ENCODE data around the gene TPSB2.
"Not testable (repeated sequence)": the region's sequence is repeated elsewhere in the genome, so short reads cannot be mapped to it uniquely, and the experiment has no call there.

Gene TPSB2

DNA sequence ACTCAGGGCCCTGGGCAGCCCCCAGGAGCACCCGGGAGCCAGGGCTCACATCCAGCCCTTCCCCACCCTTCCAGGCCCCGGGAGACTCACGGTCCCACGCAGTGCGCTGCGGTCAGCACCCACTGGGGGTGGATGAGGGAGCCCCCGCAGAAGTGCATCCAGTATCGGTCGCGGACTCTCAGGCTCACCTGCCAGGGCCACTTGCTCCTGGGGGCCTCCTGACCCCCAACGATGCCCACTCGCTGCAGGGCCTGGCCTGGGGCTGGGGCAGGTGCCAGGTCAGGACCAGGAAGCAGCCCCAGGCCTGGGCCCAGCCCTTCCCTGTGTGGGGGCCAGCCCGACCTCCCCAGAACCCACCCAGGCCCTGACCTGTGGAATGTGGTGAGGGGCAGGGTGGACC is 508 bp downstream of the TPSB2 start:
- not testable (repeated sequence) for DNase-seq (ENCODE audit: low read depth); H3K4me3 ChIP-seq (ENCODE audit: low read depth, low read length)

DNA sequence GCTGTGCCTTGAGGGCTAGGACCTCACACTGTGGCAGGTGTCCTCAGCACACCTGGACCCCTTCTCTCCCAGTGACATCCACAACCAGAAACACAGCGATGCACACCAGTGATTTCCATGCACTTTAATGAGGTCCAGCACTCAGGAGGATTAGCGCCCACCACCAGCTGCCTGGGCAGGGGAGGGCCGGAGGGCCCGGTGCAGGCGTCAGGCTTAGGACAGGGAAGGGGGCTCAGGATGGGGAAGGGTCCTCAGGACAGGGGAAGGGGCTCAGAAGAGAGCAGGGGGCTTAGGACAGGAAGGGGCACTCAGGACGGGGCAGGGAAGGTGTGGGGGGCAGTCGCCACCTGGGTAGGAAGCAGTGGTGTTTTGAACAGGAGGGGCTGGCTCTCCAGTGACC is 1.8 kb downstream of the TPSB2 start:
- not testable (repeated sequence) for DNase-seq (ENCODE audit: low read depth); H3K4me3 ChIP-seq (ENCODE audit: low read depth, low read length)

DNA sequence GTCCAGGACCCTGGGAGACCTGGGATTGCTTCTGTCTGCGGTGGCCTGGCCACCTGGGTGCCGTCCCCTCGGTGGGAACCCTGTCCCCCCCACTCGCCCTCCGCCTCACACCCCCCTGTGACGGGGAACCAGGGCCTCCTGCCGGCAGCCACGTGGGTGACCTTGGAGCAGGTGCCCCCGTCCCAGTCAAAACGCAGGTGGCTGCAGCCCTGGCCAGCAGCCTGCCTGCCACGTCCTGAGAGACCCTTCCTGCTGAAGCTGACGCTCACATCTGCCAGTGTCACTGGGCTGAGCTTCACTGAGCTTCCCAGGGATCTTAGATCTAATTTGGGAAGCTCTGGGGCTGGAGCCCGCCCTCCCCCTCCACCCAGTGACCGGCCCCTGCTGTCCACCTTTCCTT is 3.3 kb downstream of the TPSB2 start:
- not testable (repeated sequence) for DNase-seq (ENCODE audit: low read depth); H3K4me3 ChIP-seq (ENCODE audit: low read depth, low read length)

GRCh38 chr16:1225728-1226311 is 4.2 kb downstream of the TPSB2 start:
- not testable (repeated sequence) for H3K4me3 ChIP-seq (ENCODE audit: low read depth, low read length); DNase-seq (ENCODE audit: low read depth)

DNA sequence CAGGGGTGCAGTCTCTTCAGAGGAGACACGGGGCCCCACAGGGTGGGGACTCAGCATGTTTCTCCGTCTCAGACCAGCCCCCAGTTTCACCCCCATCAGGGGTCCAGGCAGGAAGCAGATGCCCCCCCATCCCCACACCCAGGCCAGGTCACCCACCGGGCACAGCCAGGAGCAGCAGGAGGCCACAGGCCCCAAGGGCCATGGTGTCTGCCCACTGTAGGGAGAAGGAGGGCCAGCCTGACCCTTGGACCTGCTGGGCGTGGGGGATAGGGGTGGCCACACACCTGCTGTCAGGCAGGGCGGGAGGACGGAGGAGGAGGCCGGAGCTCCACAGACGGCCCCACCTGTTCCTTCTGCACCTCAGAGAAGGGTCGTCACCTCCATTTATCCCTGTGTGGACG is 4.9 kb downstream of the TPSB2 start, which contains the start of gene TPSG1:
TSS of gene TPSG1 (minus strand) at position 218 of the 401 bp plus-strand sequence. CDS start at position 202, 16 bp downstream.
- no peak within 1 kb of the TSS for H3K4me3 ChIP-seq (ENCODE audit: low read depth, low read length)
- TF ChIP-seq, protein P1, sequence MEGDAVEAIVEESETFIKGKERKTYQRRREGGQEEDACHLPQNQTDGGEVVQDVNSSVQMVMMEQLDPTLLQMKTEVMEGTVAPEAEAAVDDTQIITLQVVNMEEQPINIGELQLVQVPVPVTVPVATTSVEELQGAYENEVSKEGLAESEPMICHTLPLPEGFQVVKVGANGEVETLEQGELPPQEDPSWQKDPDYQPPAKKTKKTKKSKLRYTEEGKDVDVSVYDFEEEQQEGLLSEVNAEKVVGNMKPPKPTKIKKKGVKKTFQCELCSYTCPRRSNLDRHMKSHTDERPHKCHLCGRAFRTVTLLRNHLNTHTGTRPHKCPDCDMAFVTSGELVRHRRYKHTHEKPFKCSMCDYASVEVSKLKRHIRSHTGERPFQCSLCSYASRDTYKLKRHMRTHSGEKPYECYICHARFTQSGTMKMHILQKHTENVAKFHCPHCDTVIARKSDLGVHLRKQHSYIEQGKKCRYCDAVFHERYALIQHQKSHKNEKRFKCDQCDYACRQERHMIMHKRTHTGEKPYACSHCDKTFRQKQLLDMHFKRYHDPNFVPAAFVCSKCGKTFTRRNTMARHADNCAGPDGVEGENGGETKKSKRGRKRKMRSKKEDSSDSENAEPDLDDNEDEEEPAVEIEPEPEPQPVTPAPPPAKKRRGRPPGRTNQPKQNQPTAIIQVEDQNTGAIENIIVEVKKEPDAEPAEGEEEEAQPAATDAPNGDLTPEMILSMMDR (IDR thresholded peaks at IDR 0.05; ENCODE audit: control insufficient read depth, extremely low read depth, insufficient read depth), result no peak
- DNase-seq (ENCODE audit: low read depth), result no peak

DNA sequence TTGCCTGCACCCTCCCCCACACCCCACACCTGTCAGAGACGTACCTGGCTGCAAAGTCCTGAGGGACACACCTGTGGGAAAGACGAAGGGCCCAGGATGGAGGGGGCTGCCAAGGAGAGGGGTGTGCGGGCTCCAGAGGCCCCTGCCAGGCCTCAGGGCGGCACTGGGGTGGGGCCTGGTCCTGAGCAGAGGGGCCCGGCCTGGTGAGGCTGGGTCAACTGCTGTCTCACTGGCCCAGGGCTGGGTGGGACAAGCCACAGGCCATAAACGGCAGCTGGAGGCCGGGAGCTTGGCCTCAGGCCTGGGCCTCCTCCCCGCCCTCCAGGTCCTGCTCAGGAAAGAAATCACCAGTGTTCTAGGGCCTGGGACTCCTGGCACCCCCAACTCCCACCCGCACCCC is 5.4 kb downstream of the TPSB2 start:
- H3K4me3 ChIP-seq (ENCODE audit: low read depth, low read length), result no peak overlapping the region
- TF ChIP-seq, protein P1 (IDR thresholded peaks at IDR 0.05; ENCODE audit: control insufficient read depth, extremely low read depth, insufficient read depth), result no peak
- DNase-seq (ENCODE audit: low read depth), result no peak

DNA sequence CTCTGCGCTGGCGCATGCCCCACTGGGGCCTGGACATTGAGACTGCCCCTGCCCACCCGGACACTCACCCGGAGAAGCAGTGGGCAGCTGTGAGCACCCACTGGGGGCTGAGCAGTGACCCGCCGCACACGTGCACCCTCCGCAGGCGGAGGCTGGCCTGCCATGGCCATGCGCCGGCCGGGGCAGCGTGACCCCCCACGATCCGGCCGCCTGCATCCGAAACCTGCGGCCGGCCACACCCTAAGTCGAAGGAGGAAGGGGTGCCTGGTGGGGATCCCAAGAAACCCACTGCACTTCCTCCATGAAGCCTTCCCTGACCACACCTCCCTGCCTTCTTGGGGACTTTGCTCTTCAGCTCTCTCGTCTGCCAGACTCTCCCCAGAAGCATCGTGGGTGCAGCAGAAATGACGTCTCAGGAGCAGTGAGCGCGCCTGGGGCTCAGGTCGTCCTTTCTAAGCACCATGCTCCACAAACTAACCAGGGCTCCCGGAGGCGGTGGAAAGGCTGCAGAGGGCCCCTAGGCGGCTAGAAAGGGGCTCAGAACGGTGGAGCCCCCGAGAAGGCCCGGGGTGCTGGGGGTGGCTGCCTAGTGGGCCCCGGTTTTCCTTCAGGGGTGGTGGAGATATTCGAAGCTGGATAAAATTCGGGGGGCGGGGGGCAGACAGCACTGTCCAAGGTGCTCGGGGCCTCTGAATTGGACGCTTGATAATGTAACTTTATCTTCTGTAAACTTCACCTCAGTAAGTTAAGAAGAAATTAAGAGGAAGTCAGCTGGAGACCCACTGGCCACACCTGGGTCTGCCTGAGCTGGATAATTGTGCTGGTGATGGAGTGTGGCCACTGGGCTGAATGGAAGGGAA is 6.4 kb downstream of the TPSB2 start:
- TF ChIP-seq, protein P1 (IDR thresholded peaks at IDR 0.05; ENCODE audit: control insufficient read depth, extremely low read depth, insufficient read depth), result no peak
- no peak overlapping the region for H3K4me3 ChIP-seq (ENCODE audit: low read depth, low read length)
- no peak for DNase-seq (ENCODE audit: low read depth)

- no peak for DNase-seq (ENCODE audit: low read depth)
- H3K4me3 ChIP-seq (ENCODE audit: low read depth, low read length), result no peak overlapping the region
- TF ChIP-seq, protein P1 (IDR thresholded peaks at IDR 0.05; ENCODE audit: control insufficient read depth, extremely low read depth, insufficient read depth), result no peak
Observed at GRCh38 chr16:1222553-1223354, 7.2 kb downstream of the TPSB2 start.
